HG03520 (cell line): ENCODE results near the gene SBK3.
"Not testable (repeated sequence)": the region's sequence is repeated elsewhere in the genome, so short reads cannot be mapped to it uniquely, and the experiment has no call there.

Experiments
- ATAC-seq: cut with Tn5 transposase; IDR thresholded peaks from one replicate; pipeline ENCODE4 v1.9.1; 2021; ENCODE audit warnings: mild to moderate bottlenecking, moderate library complexity; ENCODE audit not compliant: unreplicated experiment

SBK3 gene

GRCh38 chr19:55519451-55520311 lies 25.7 kb downstream of the SBK3 start:
- ATAC-seq = no peak

DNA sequence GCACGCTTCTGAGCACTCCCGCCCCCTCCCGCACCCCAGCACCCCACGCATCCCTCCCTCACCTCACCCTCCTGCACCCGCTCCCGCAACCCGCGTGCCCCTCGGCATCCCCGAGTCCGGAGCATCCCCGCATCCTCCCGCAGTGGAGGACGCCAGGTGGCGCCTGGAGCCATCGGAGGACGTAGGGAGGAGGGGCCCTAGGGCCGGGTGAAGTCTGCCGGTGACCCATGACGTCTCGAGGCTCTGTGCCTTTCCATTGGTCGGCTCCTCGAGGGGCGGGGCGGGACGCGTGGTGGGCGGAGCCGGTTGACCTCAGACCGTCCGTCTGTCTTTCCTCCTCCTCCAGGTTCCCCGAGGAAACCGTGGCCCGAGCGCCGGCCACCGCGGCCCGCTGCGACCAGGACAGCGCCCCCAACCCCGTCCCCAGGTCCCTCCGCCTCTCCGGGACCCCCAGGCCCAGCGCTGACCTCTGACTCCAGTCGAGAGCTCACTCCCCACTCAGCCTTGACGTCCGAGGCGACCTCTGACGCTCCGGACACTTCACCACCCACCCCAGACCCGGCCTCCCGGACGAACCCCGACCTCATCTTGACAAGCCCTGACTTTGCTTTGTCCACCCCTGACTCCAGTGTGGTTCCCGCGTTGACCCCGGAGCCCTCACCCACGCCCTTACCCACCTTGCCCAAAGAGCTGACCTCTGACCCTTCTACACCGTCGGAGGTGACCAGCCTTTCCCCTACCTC lies 28.3 kb downstream of the SBK3 start:
- ATAC-seq = peak; percentile 95

GRCh38 chr19:55508120-55508519 lies 37.2 kb downstream of the SBK3 start:
- no peak for ATAC-seq

- ATAC-seq = no peak
These were observed 40.4 kb downstream of the SBK3 start for GRCh38 chr19:55504981-55505380.

DNA sequence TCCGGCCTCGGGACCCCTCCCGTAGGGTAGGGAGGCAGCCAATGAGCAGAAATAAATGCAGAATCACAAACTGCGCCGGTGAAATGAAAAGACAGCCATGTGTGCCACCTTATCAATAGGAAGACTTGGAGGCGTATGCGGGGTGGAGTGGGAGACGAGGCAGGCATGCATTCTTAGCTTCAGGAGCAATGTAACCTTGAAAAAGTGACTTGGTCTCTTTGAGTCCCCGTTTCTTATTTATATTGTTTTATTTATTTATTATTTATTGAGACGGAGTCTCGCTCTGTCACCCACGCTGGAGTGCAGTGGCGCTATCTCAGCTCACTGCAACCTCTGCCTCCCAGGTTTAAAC lies 41.1 kb downstream of the SBK3 start:
- ATAC-seq = no peak

DNA sequence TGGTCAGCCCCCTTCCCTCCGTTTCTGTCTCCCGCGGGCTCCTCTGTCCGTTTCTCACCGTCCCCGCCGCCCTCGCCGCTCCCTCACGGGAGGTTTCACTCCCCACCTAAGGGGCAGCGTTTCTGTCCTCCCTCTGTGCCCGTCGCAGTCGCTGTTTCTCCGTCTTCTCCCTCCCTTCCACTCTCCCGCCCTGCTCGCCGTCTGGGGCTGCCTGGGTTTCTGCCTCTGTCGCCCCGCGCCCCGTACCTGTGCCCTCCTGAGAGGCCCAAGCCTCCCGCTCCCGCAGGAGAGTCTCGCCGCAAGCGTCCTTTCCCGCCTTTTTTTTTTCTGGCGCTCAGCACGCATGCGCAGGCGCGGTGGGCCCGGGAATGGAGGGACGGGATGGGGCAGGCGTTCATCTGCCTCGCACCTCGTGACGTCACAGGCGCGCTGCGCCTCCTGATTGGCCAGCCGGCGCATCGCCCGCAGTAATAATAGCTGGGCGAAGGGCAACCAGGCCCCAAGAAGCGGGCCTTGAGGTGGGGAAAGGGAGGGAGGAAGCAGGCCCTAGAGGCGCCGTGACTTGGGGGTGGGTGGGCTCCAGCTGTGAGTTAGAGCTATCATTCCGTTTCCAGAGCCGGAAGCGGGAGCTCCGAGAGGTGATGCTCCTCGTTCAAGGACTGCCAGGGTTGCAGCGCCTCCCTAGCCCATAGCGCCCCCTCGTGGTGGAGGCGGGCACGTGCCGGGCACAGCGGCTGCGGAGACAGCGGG lies 41.7 kb downstream of the SBK3 start:
- peak; percentile 92 for ATAC-seq

GRCh38 chr19:55503157-55503501 lies 42.2 kb downstream of the SBK3 start:
- no peak for ATAC-seq

- ATAC-seq = no peak
These were observed 43.0 kb downstream of the SBK3 start for GRCh38 chr19:55502197-55502952.

GRCh38 chr19:55500368-55500952 lies 44.9 kb downstream of the SBK3 start:
- no peak for ATAC-seq

- ATAC-seq = no peak
These were observed 47.0 kb downstream of the SBK3 start for GRCh38 chr19:55498246-55498840.

GRCh38 chr19:55497763-55498162 lies 47.6 kb downstream of the SBK3 start:
- ATAC-seq = no peak

GRCh38 chr19:55496820-55497219 lies 48.5 kb downstream of the SBK3 start:
- ATAC-seq = not testable (repeated sequence)

DNA sequence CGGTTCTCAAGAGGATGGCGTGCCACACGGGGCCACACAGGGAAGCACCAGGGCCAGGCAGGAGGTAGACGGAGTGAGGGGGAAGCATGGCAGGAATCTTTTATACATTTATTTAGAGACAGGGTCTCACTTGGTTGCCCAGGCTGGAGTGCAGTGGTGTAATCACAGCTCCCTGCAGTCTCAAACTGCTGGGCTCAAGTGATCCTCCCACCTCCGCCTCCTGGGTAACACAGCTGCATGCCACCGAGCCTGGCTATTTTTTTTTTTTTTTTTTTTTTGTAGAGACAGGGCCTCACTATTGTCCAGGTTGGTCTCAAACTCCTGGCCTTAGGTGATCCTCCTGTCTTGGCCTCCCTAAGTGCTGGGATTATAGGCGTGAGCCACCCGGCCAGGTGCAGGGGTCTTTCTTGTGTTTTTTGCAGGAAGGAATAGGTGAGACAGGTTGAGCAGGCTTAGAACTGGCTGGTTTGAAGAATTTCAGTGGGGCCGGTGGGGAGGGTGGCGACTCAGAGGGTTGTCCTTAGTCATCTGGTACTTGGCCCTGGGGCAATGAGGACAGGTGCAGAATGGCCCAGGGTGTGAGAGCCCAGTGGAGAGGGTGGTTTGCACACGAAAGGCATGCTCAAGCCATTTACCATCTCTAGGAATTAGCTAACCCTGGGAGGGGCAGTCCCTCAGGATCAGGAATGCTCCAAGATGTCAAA lies 49.5 kb downstream of the SBK3 start:
- no peak for ATAC-seq

- ATAC-seq = no peak
These were observed 51.1 kb downstream of the SBK3 start for GRCh38 chr19:55494172-55494761.

DNA sequence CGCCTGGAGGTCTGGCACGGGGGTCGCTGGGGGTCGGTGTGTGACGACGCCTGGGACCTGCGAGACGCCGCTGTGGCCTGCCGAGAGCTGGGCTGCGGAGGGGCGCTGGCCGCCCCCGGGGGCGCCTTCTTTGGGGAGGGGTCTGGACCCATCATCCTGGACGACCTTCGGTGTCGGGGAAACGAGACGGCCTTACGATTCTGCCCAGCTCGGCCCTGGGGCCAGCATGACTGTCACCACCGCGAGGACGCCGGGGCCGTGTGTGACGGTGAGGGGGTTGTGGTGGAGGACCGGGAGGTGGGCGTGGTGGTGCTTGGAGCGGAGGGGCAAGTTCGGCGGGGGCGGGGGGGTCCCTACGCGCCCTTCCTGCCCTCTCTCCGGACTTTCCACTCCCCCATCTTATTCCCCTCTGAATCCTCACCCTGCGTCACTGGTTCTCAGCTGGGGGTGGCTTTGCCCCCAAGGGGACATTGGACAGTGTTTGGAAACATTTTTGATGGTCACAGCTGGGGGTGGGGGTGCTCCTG lies 51.6 kb downstream of the SBK3 start:
- no peak for ATAC-seq

- no peak for ATAC-seq
These were observed 52.2 kb downstream of the SBK3 start for GRCh38 chr19:55493052-55493644.

GRCh38 chr19:55492362-55492944 lies 52.9 kb downstream of the SBK3 start:
- no peak for ATAC-seq
